HG03575 (cell line): Measurements from ENCODE around the gene CBLB.
A peak's percentile ranks its signal among the peaks of the same experiment; 100 is the strongest.

Source experiments
- ATAC-seq: cut with Tn5 transposase; IDR thresholded peaks from one replicate; pipeline ENCODE4 v1.9.1; 2021; ENCODE audit not compliant: unreplicated experiment, insufficient number of reproducible peaks, low FRiP score; ENCODE audit errors: extremely low read depth

The CBLB gene

DNA sequence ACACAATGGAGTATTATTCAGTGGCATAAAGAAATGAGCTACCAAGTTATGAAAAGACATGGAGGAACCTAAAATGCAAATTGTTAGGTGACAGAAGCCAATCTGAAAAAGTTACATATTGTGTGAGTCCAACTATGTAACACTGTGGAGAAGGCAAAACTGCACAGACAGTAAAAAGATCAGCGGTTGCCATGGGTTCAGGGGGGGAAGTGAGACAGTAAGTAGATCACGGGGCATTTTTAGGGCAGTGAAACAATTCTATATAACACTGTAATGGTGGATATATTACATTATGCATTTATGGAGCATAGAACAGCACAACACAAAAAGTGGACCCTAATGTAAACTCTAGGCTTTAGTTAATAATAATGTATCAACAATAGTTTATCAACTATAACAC is 17.6 kb downstream of the CBLB start:
- ATAC-seq: no peak

- no peak for ATAC-seq
Observed at GRCh38 chr3:105850593-105850992, 18.2 kb downstream of the CBLB start.

DNA sequence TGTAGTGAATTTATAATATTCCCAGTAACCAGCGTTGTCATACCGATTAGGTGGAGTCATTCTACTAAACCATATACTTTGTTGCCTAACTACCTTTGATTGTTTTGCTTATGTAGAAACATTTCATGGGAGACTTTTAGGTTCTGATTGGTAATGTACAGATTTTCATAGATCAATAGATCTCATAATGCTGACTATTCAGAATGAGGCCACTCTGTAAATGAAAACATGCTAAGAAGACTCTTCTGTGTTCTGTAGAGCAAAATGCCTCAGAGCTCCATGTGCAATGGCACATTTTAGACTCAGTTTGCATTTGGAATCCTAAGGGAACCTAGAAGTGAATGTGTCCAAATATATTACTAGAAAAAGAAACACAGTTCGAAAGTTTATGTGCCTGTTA is 20.0 kb downstream of the CBLB start:
- ATAC-seq: no peak

GRCh38 chr3:105847865-105848264 is 20.9 kb downstream of the CBLB start:
- ATAC-seq: no peak

DNA sequence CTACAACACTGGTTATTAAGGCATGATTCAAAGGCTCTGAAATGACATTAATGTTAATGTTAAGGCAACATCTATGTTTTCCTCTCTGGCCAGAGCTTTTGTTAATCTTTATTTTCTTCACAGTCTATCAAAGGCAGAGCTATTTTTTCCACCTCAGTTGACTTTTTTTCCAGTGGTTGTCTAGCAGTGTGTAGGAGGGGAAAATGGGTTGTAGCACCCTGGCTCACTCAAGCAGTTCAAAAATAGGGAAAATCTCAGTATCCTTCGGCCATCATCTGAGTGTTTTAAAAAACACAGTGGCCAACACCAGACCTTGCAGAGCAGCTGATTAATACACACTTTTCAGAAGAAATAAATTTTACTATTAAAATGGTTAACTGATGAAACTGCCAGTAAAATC is 21.4 kb downstream of the CBLB start:
- no peak for ATAC-seq

DNA sequence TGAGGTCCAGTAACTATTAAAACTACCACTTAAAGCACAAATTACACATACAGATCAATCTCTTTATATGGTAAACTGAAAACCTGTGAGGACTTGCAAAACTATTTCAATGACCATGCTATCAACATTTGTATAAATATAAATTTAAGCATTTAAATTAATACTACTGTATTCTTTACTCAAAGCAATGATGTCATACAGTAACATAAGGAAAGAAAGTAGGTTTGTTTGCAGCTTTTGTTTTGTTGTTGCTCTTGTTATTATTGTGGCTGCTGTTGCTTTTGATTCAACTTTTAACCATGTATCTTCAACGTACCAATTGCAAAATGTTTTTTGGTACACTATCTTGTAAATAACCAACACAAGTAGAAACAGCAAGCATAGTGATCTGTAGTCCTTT is 22.0 kb downstream of the CBLB start:
- no peak for ATAC-seq

DNA sequence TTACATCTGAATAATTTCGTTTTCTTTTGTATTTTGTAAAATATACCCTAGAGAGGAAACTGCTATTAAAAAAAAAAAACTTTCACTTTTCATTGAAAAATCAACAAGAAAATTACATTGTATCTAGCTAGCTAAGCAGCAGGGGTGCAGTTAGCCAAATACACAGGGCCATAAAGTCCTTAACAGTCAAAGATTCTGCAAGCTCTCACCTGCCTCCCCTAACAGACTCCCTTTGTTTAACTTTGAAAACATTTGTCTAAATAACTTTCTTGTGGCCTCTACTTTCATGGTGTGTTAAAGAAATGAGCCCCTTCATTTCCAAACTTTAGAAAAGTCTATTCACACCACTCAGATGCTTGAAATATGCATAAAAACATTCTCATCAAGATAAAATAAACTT is 23.3 kb downstream of the CBLB start:
- no peak for ATAC-seq

DNA sequence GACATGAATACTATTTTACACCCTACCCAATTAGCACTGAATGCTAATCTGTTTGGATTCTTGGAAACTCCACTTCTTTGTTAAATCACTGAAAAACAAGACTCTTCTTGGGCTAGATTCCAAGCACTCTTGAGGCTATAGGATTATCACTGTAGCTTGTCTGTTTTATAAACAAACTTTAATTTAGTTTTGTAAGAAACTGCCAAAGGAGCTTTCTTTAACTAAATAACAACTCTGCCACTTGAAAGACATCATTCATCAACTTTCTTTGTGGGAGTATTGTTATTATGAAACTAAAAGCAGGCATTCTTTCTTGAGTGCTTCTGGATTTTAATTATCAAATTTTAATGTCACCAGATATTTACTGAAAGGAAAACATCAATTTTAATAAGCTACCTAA is 24.1 kb downstream of the CBLB start:
- ATAC-seq: no peak

DNA sequence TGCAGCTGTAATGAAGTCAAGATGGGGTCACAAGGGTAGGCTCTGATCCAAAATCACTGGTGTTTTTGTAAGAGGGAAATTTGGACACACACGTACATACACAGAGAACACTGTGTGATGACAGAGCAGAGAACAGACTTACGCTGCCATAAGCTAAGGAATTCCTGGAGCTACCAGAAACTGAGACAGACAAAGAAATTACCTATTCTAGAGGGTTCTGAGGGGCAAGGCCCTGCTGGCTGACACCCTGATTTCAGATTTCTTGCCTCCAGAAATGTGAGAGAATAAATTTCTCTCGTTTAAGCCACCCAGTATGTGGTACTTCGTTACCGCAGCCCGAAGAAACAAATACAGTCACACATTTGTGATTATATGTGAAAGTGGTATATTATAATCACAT is 24.8 kb downstream of the CBLB start:
- ATAC-seq: no peak

- ATAC-seq: no peak
Observed at GRCh38 chr3:105842943-105843342, 25.9 kb downstream of the CBLB start.

GRCh38 chr3:105842449-105842848 is 26.4 kb downstream of the CBLB start:
- no peak for ATAC-seq

GRCh38 chr3:105837947-105838346 is 30.9 kb downstream of the CBLB start:
- no peak for ATAC-seq

DNA sequence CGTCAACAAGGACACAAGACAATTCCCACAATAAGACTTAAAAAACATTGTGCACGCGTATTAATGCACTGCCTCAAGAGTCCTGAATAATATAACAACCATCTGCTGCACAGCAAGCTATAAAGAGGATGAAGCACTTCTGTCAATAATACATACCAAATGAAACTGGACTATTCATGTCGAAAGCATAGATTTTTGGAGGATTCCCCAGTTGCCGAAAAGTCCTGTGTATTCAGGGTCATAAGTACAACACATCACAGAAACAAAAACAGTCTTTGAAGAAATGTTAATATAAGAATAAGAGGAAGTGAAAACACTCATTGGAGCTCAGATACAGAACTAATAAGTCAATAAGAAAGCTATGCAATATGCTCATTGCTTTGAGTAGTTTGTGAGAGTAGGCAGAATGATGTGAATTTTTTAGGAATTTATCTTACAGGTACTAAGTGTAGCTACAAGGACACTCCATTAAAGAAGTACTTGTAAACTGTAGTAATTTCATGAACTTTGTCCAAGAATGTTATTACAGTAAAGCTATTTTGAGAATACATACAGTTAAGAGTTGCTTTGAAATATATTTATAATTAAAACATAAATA is 31.6 kb downstream of the CBLB start:
- ATAC-seq: peak; percentile 94

DNA sequence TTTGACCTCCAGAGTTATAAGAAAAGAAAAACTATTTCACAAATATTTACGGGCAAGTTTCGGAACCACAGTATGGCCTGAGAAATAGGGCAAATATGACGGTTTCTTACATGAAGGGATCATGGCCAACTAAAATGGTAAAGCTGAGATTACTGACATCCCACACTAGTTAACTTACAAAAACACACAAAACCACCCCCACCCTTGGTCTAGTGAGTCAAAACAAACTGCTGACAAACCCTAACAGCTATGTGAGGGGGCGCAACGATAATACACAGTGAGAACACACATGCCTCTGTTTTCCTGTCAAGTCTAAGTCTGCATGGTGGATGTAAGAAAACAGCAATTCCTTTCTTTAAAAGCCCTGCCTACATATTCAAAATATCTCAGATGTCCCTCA is 32.3 kb downstream of the CBLB start:
- ATAC-seq: no peak

DNA sequence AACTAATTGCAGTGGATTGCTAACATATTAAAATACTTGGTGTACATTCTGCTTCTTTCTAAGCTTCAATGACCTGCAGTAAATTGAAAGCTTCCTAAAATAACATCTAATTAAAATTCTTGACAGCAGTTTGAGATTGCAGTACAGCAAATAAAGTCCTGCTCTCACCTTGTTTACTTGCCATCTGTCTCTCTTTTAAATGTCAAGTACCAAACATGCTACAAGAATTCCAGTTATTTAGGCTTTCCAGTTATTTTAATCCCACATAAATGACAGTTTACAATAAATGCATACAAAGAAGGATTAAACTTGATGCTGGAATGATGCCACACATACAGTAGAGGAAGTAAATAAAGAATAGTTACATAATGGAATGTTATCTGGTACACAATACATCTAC is 33.2 kb downstream of the CBLB start:
- no peak for ATAC-seq

DNA sequence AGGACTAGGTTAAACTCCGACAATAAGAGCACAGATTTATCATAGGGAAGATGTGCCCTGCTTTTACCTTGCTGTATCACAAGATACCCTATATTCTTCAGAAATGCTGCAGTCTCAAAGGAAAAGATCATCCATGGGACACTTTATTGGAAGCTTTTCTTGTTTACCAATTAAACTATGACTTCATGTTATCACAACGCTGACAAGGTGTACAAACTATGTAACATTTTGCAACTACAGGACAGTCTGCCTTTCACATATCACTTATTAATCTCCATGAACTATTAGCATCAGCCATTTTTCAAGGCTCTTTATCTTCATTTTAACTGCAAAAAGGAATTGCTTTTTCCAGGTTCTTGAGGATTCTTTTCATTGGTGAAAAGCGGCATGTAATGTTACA is 34.0 kb downstream of the CBLB start:
- no peak for ATAC-seq

- no peak for ATAC-seq
Observed at GRCh38 chr3:105832644-105833043, 36.2 kb downstream of the CBLB start.

DNA sequence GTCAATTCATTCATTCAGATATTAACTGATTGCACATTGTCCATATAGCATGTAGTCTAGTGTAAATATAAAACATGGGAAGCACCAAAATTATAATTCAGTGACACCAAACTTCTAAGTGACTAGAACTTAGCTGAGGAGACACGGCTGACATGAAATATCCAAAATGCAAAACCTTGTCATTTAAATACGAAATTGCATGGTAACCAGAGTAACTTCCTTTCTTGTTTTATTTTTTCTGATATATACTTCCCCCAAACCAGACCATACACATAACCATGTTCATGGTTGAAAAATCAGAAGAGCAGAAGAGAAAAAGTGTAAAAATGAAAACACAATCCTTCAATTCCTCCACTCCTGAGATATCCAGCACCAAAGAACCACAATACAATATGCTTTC is 38.0 kb downstream of the CBLB start:
- no peak for ATAC-seq

- ATAC-seq: no peak
Observed at GRCh38 chr3:105829871-105830622, 38.8 kb downstream of the CBLB start.

GRCh38 chr3:105829229-105829628 is 39.6 kb downstream of the CBLB start:
- ATAC-seq: no peak

DNA sequence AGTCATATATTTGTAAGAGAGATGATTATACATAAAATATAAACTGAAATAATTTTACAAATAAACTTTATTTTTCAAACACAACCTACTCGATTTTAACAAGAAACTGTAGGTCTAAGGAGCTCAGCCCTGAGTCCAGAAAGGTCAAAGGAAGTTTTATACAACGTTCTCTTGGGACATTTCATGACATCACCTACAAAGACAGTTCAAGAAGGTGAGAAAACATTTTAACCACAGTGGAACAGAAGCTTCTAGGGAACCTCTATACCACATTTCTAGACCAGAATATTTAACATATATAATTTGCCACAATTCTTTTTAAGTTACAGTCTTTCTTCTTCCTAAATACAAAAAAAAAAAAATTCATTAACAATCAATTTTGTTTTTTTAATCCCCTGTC is 40.1 kb downstream of the CBLB start:
- ATAC-seq: no peak
